HEK293 (cell line): ENCODE measurements around the gene DPP9.

Experiments used
- CTCF ChIA-PET: fragments of 350-600 bp; formaldehyde crosslinking; extraction: SDS; loops from one replicate; lab custom pipeline; 2021; ENCODE audit warnings: antibody characterized with exemption; lab: Yijun Ruan, JAX
- POLR2A ChIA-PET: fragments of 300-600 bp; formaldehyde crosslinking; extraction: SDS; loops from one replicate; lab custom pipeline; 2020; ENCODE audit warnings: antibody characterized with exemption, inconsistent platforms; lab: Yijun Ruan, JAX
- H3K27ac ChIP-seq: fragments of 200-500 bp; sonication (Bioruptor generic); 2 replicates; pipeline ENCODE4 v1.5.1; 2014; ENCODE audit warnings: low read depth, low read length, control low read depth, inconsistent platforms; ENCODE audit errors: extremely low read depth
- H3K36me3 ChIP-seq, 2 experiments: fragments of 200-500 bp in 1 of 2; sonication (Bioruptor generic) in 1 of 2; 1 replicate in 1 of 2; 2 replicates in 1 of 2; pipeline ENCODE4 v1.5.1; 2014 to 2017; ENCODE audit warnings: inconsistent platforms in 2 of 2, low read length in 2 of 2; ENCODE audit not compliant: control insufficient read depth in 2 of 2, insufficient read depth in 1 of 2
- H3K4me1 ChIP-seq: fragments of 200-500 bp; sonication (Bioruptor generic); 2 replicates; pipeline ENCODE4 v1.5.1; 2014; ENCODE audit warnings: mild to moderate bottlenecking, low read length, inconsistent platforms; ENCODE audit not compliant: control insufficient read depth, insufficient read depth
- H3K4me3 ChIP-seq: 2 replicates; pipeline ENCODE4 v1.5.1; 2011; ENCODE audit warnings: low read depth, mild to moderate bottlenecking, control low read depth, low read length, moderate library complexity
- H3K9me3 ChIP-seq: fragments of 200-500 bp; sonication (Bioruptor generic); 2 replicates; pipeline ENCODE4 v1.5.1; 2014; ENCODE audit warnings: low read depth, low read length, inconsistent platforms; ENCODE audit not compliant: control insufficient read depth, insufficient read depth
- BCL11B ChIP-seq: fragments of 450-650 bp; formaldehyde crosslinking; IDR thresholded peaks from 2 replicates; pipeline ENCODE4 v1.5.1; 2016; ENCODE audit warnings: low read depth, missing biosample characterization, missing genetic modification characterization
- EGR2 ChIP-seq: fragments of 450-650 bp; formaldehyde crosslinking; IDR thresholded peaks from 2 replicates; pipeline ENCODE4 v1.5.1; 2016; ENCODE audit warnings: low read depth, missing biosample characterization, missing genetic modification characterization
- GFI1B ChIP-seq: fragments of 450-650 bp; formaldehyde crosslinking; IDR thresholded peaks from 2 replicates; pipeline ENCODE4 v1.5.1; 2016; ENCODE audit warnings: missing biosample characterization, missing genetic modification characterization
- GLIS2 ChIP-seq: fragments of 450-650 bp; formaldehyde crosslinking; IDR thresholded peaks from 2 replicates; pipeline ENCODE4 v1.5.1; 2016; ENCODE audit warnings: missing biosample characterization, missing genetic modification characterization
- HOXD13 ChIP-seq: sonication (generic); formaldehyde crosslinking; IDR thresholded peaks from 2 replicates; pipeline ENCODE4 v1.8.0; 2022; ENCODE audit warnings: missing genetic modification reagents, borderline replicate concordance
- KLF8 ChIP-seq: fragments of 450-650 bp; formaldehyde crosslinking; IDR thresholded peaks from 2 replicates; pipeline ENCODE4 v1.5.1; 2016; ENCODE audit warnings: missing biosample characterization, missing genetic modification characterization
- SCRT1 ChIP-seq: fragments of 450-650 bp; formaldehyde crosslinking; IDR thresholded peaks from 2 replicates; pipeline ENCODE4 v1.5.1; 2016; ENCODE audit warnings: missing biosample characterization, missing genetic modification characterization, borderline replicate concordance
- TCF7L2 ChIP-seq: IDR thresholded peaks from 2 replicates; pipeline ENCODE4 v1.6.1; 2011; ENCODE audit warnings: low read depth, mild to moderate bottlenecking, inconsistent platforms, low read length, moderate library complexity, borderline replicate concordance
- ZFP37 ChIP-seq: fragments of 450-650 bp; formaldehyde crosslinking; IDR thresholded peaks from 2 replicates; pipeline ENCODE4 v1.5.1; 2016; ENCODE audit warnings: missing biosample characterization, missing genetic modification characterization
- ZIC2 ChIP-seq: fragments of 450-650 bp; formaldehyde crosslinking; IDR thresholded peaks from 2 replicates; pipeline ENCODE4 v1.5.1; 2016; ENCODE audit warnings: missing biosample characterization, missing genetic modification characterization
- ZNF121 ChIP-seq: fragments of 450-650 bp; formaldehyde crosslinking; IDR thresholded peaks from 2 replicates; pipeline ENCODE4 v1.5.1; 2016; ENCODE audit warnings: missing biosample characterization, missing genetic modification characterization
- ZNF138 ChIP-seq: fragments of 450-650 bp; formaldehyde crosslinking; IDR thresholded peaks from 2 replicates; pipeline ENCODE4 v1.5.1; 2016; ENCODE audit warnings: missing biosample characterization, missing genetic modification characterization, borderline replicate concordance
- ZNF146 ChIP-seq: fragments of 450-650 bp; formaldehyde crosslinking; IDR thresholded peaks from 2 replicates; pipeline ENCODE4 v1.5.1; 2016; ENCODE audit warnings: missing biosample characterization, missing genetic modification characterization
- ZNF169 ChIP-seq: fragments of 450-650 bp; formaldehyde crosslinking; IDR thresholded peaks from 2 replicates; pipeline ENCODE4 v1.5.1; 2016; ENCODE audit warnings: missing biosample characterization, missing genetic modification characterization
- ZNF341 ChIP-seq: fragments of 450-650 bp; formaldehyde crosslinking; IDR thresholded peaks from 2 replicates; pipeline ENCODE4; 2016; ENCODE audit warnings: low read depth, missing biosample characterization, missing genetic modification characterization
- ZNF555 ChIP-seq: fragments of 450-650 bp; formaldehyde crosslinking; conservative IDR thresholded peaks from 2 replicates; pipeline ENCODE4 v1.5.1; 2017; ENCODE audit warnings: missing biosample characterization, mild to moderate bottlenecking, missing genetic modification characterization, inconsistent platforms
- ZNF558 ChIP-seq: fragments of 450-650 bp; formaldehyde crosslinking; IDR thresholded peaks from 2 replicates; pipeline ENCODE4 v1.5.1; 2016; ENCODE audit warnings: missing biosample characterization, missing genetic modification characterization
- ZNF660 ChIP-seq: fragments of 450-650 bp; IDR thresholded peaks from 2 replicates; pipeline ENCODE4 v1.5.1; 2018; ENCODE audit warnings: missing biosample characterization, mild to moderate bottlenecking, missing genetic modification characterization
- ZNF792 ChIP-seq: fragments of 450-650 bp; formaldehyde crosslinking; IDR thresholded peaks from 2 replicates; pipeline ENCODE4 v1.5.1; 2016; ENCODE audit warnings: missing biosample characterization, missing genetic modification characterization
- ZSCAN30 ChIP-seq: fragments of 450-650 bp; IDR thresholded peaks from 2 replicates; pipeline ENCODE4 v1.5.1; 2018; ENCODE audit warnings: missing biosample characterization, mild to moderate bottlenecking, missing genetic modification characterization, moderate library complexity
- TF ChIP-seq, protein P1 (sequence below): fragments of 450-650 bp; formaldehyde crosslinking; IDR thresholded peaks from 2 replicates; pipeline ENCODE4 v1.5.1; 2016; ENCODE audit warnings: missing biosample characterization, missing genetic modification characterization
- TF ChIP-seq, protein P2 (sequence below): fragments of 450-650 bp; formaldehyde crosslinking; IDR thresholded peaks from 2 replicates; pipeline ENCODE4 v1.5.1; 2016; ENCODE audit warnings: missing biosample characterization, missing genetic modification characterization, low read depth

The DPP9 gene

DNA sequence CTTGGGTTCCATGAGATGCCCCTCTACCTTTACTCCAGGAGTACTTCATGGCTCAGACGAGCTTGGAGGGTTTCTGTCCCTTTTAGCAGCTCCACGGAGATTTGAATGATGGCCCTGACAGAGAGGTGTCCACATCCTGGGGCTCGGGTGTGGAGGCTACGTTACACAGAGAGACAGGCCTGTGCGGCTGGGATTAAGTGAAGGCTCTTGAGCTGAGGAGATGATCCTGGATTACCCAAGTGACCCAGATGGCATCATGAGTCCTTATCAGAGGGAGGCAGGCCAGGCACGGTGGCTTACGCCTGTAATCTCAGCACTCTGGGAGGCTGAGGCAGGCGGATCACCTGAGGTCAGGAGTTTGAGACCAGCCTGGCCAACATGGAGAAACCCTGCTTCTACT is 12.4 kb downstream of the DPP9 start (continued):
- TF ChIP-seq ZSCAN30 (tag by site-specific recombination): no peak
- TF ChIP-seq ZNF558: no peak
- no peak for TF ChIP-seq GLIS2 (tag by site-specific recombination)
- TF ChIP-seq ZFP37 (tag by site-specific recombination): no peak
- no peak for TF ChIP-seq ZNF792 (tag by site-specific recombination)
- no peak for TF ChIP-seq ZNF169 (tag by site-specific recombination)

DNA sequence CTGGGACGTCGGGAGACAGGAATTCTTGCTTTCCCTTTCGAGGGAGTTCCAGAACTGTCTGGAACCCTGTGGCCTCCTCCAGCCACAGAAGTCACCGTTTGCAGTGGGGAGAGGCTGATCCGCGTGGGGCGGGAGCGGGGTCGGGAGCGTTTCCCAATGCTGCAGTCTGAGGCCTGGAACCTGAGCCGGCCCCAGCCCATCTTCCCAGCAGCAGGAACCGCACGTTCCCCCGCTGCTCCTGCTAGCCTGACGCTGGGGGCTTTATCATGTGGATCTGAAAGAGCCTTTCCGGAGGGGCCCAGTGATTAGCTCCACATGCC is 13.4 kb downstream of the DPP9 start:
- TF ChIP-seq ZIC2 (0 out of 2 replicates have a peak, but pooled peaks have one; percentile 15), KLF8 (tag by site-specific recombination) (no peak)
- no peaks in the 10 kb centered on the region for H3K9me3 ChIP-seq
- no peak overlapping the region for H3K27ac ChIP-seq
- POLR2A ChIA-PET: no interaction called here
- CTCF ChIA-PET: interaction anchor here (1.1 kb wide), 1 partner anchor 22 kb away, joined by 3 read pairs; no protein-coding TSS in a partner anchor
- no peak overlapping the region for H3K4me3 ChIP-seq
- peaks cover 9 to 66% of the 10 kb centered on the region in 2 experiments; a peak in 2 of 3 replicates for H3K36me3 ChIP-seq
- no peaks in the 10 kb centered on the region for H3K4me1 ChIP-seq

DNA sequence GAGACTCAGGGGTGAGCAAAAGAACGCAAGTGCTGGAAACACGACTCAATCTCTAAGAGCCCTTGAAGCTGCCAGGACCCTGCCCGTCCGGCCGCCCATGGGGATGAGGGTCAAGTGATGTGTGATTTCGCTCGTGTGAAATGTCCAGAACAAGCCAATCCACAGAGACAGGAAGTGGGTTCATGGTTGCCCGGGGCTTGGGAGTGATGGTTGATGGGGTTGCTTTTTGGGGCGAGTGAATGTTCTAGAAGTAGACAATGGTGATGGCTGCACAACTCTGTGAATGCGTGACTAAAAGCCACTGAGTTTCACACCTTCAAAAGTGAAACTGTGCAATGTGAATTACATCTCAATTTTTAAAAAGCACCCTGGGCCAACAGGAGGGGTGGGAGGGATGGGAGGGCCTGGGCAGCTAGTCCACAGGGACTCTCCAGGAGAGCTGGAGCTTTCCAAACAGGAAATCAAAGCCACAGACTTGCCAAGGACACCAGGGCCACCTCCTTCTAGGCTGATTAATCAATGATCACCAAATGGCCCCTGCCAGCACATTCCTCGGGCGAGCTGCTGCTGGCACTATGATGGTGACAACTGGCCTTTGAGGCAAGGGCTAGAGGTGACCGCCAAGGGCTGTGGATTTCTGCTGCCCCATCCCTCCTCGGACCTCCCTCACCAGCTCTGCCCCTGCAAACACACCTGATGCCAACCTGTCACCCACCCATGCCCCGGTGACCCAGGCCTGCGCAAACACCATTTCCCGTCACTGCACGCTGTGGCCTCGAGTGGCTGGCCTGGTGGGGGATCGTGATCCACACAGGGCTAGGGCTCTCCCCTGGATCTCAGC is 14.0 kb downstream of the DPP9 start:
- Histone ChIP-seq H3K9me3 (no peaks in the 10 kb centered on the region), H3K4me1 (no peaks in the 10 kb centered on the region), H3K27ac (no peak overlapping the region), H3K4me3 (no peak overlapping the region), H3K36me3 (peaks cover 6 to 62% of the 10 kb centered on the region in 2 experiments; a peak in 2 of 3 replicates)
- ChIA-PET CTCF (interaction anchor here (0.6 kb wide), 1 partner anchor 28 kb away, joined by 4 read pairs; no protein-coding TSS in a partner anchor), POLR2A (no interaction called here)
- TF ChIP-seq EGR2 (tag by site-specific recombination) (no peak), KLF8 (tag by site-specific recombination) (no peak), ZNF660 (tag by site-specific recombination) (no peak), TCF7L2 (no peak), ZNF121 (tag by site-specific recombination) (no peak)

DNA sequence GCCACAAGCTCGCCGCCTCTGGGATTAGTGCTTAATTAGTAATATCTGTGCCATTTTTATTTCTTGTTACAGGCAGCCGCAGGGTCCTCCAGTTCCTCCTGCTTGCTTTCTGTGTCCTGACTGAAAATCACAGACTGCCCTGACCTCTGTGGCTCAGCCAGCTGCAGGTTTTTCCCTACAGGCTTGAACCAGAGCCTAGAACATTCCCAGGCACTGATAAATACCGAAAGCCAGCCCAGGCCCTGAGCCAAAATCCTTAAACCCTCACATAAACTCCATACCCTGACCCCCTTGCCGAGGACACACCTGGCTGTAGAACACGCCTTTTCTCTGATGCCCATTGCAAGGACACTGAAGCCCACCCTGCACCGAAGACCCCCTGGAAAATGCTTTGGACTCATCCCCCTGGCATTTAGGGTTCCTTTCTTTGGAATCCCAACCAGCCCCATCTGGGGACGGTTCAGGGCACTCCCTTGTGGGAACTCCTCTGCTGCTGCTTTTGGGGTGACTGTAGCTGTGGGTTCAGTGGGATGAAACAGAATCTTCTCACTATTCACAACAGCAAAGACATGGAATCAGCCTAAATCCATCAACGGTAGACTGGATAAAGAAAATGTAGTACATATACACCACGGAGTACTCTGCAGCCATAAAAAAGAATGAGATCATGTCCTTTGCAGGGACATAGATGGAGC is 15.5 kb downstream of the DPP9 start:
- CTCF ChIA-PET: interaction anchor here (1.0 kb wide), 1 partner anchor 102 kb away, joined by 3 read pairs; no protein-coding TSS in a partner anchor
- no peak overlapping the region for H3K4me3 ChIP-seq
- no peak overlapping the region for H3K27ac ChIP-seq
- peaks cover 13 to 58% of the 10 kb centered on the region in 2 experiments; a peak in 2 of 3 replicates for H3K36me3 ChIP-seq
- POLR2A ChIA-PET: interaction anchor here (0.7 kb wide), 1 partner anchor 228 kb away, joined by 10 read pairs; no protein-coding TSS in a partner anchor
- H3K4me1 ChIP-seq: no peaks in the 10 kb centered on the region
- H3K9me3 ChIP-seq: no peaks in the 10 kb centered on the region
- no peak for TF ChIP-seq ZNF555 (tag by site-specific recombination)
- peak; percentile 75 for TF ChIP-seq ZNF146 (tag by site-specific recombination)
- TF ChIP-seq, all 188 proteins: peak for 1

DNA sequence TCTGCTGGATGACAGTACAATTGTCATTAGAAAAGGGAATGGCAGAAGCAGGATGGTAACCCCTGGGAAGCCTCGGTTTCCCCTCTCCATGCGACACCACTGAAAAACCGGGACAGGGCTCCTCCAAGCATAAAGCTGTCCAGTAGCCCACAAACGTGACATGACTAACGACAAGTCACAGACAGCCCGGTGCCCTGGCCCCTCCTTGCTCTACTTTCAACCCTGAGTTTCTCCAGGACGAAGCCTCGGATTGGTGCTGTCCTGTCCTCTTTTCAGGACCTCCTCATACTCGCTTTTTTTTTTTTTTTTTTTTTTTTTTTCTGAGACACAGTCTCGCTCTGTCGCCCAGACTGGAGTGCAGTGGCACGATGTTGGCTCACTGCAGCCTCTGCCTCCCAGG is 16.3 kb downstream of the DPP9 start:
- Histone ChIP-seq H3K36me3 (peaks cover 13 to 57% of the 10 kb centered on the region in 2 experiments; a peak in 2 of 3 replicates), H3K4me3 (no peak overlapping the region), H3K9me3 (no peaks in the 10 kb centered on the region), H3K4me1 (no peaks in the 10 kb centered on the region), H3K27ac (no peak overlapping the region)
- ChIA-PET POLR2A (interaction anchor here (0.7 kb wide), 1 partner anchor 229 kb away, joined by 10 read pairs; no protein-coding TSS in a partner anchor), CTCF (interaction anchor here (1.0 kb wide), 1 partner anchor 103 kb away, joined by 3 read pairs; no protein-coding TSS in a partner anchor)
- TF ChIP-seq SCRT1 (tag by site-specific recombination): no peak
- TF ChIP-seq, protein P1, sequence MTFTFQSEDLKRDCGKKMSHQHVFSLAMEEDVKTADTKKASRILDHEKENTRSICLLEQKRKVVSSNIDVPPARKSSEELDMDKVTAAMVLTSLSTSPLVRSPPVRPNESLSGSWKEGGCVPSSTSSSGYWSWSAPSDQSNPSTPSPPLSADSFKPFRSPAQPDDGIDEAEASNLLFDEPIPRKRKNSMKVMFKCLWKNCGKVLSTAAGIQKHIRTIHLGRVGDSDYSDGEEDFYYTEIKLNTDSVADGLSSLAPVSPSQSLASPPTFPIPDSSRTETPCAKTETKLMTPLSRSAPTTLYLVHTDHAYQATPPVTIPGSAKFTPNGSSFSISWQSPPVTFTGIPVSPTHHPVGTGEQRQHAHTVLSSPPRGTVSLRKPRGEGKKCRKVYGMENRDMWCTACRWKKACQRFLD (tag by site-specific recombination): no peak
- TF ChIP-seq HOXD13: no peak
- TF ChIP-seq ZNF558: no peak
- no peak for TF ChIP-seq GFI1B (tag by site-specific recombination)
- TF ChIP-seq ZNF341: no peak
- TF ChIP-seq ZNF138 (tag by site-specific recombination): no peak
- TF ChIP-seq BCL11B: no peak
- TF ChIP-seq, protein P2, sequence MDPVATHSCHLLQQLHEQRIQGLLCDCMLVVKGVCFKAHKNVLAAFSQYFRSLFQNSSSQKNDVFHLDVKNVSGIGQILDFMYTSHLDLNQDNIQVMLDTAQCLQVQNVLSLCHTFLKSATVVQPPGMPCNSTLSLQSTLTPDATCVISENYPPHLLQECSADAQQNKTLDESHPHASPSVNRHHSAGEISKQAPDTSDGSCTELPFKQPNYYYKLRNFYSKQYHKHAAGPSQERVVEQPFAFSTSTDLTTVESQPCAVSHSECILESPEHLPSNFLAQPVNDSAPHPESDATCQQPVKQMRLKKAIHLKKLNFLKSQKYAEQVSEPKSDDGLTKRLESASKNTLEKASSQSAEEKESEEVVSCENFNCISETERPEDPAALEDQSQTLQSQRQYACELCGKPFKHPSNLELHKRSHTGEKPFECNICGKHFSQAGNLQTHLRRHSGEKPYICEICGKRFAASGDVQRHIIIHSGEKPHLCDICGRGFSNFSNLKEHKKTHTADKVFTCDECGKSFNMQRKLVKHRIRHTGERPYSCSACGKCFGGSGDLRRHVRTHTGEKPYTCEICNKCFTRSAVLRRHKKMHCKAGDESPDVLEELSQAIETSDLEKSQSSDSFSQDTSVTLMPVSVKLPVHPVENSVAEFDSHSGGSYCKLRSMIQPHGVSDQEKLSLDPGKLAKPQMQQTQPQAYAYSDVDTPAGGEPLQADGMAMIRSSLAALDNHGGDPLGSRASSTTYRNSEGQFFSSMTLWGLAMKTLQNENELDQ: no peak
